Thoracic aorta (tissue), 2 donors: ENCODE results near the gene NCKAP5. TPM values are rescaled to one million over a fixed set of nuclear protein-coding genes. Genes with fewer than 3 reads are reported as not detected.

Experiments used
- ATAC-seq: fragments of 150-250 bp; one replicate; pipeline ENCODE4 v1.8.0; 2017; ENCODE audit warnings: low read depth; ENCODE audit not compliant: insufficient number of reproducible peaks, low FRiP score
- DNase-seq: peaks from one replicate; pipeline ENCODE4 v3.0.0-alpha.2; 2020; ENCODE audit warnings: low spot score
- H3K27ac ChIP-seq, 2 donors: fragments of 200-600 bp; sonication (generic); 1 replicate in 1 of 2; 2 replicates in 1 of 2; pipeline ENCODE4 v1.5.1; 2016; ENCODE audit warnings: mild to moderate bottlenecking in 2 of 2, moderate library complexity in 2 of 2
- H3K27me3 ChIP-seq: fragments of 200-600 bp; sonication (generic); replicated peaks from 2 replicates; pipeline ENCODE4 v1.6.0; 2016; ENCODE audit warnings: mild to moderate bottlenecking; ENCODE audit not compliant: insufficient read depth
- H3K36me3 ChIP-seq: fragments of 200-600 bp; sonication (generic); one replicate; pipeline ENCODE4 v1.5.1; 2016
- H3K4me1 ChIP-seq, 2 donors: fragments of 200-600 bp; sonication (generic); 1 replicate in 1 of 2; 2 replicates in 1 of 2; pipeline versions ENCODE4 v1.5.1 to v1.6.0; 2016; ENCODE audit warnings: low read depth in 2 of 2, mild to moderate bottlenecking in 1 of 2; ENCODE audit not compliant: control insufficient read depth in 1 of 2
- H3K4me3 ChIP-seq: fragments of 200-600 bp; sonication (generic); 2 replicates; pipeline ENCODE4 v1.5.1; 2016; ENCODE audit warnings: mild to moderate bottlenecking
- H3K9me3 ChIP-seq: fragments of 200-600 bp; sonication (generic); 2 replicates; pipeline ENCODE4 v1.5.1; 2016
- total RNA-seq, 2 donors: library from RNA; depleted of rRNA; stranded (reverse); fragments of >200 nt; gene quantifications; one replicate each; pipeline versions ENCODE4 v1.1.0 to v1.2.3, GENCODE V29; 2016
- TF ChIP-seq, protein P1 (sequence below): fragments of 200-600 bp; sonication (generic); IDR thresholded peaks from one replicate; pipeline ENCODE4 v1.5.1; 2019; ENCODE audit warnings: antibody characterized with exemption

The NCKAP5 gene
- total RNA-seq, 2 donors from 2014 or later, result 1.2 to 1.9 TPM

DNA sequence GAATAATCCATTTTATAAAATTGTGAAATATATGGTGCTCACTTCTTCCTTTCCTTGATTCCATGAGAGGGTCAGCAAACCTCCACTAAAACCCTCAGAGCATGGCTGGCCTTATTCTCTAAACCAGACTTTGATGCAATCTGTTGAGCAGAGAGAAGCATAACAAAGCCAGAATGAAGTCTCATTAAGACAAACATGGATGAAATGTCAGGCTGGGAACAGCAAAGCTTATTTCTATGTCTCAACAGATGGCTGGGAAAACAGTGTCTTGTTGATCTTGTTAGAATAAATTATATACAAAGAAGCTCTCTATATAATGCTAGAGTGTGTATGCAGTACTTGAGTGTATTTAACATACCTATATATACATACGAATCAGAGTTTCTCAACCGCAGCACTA lies 671.2 kb downstream of the NCKAP5 start:
- Histone ChIP-seq H3K27me3 (no peaks in the 10 kb centered on the region), H3K4me1 (no peaks in the 10 kb centered on the region), H3K36me3 (no peaks in the 10 kb centered on the region), H3K27ac (no peak overlapping the region), H3K4me3 (no peak overlapping the region), H3K9me3 (no peaks in the 10 kb centered on the region)
- ATAC-seq (no peak), DNase-seq (no peak)
- TF ChIP-seq, protein P1, sequence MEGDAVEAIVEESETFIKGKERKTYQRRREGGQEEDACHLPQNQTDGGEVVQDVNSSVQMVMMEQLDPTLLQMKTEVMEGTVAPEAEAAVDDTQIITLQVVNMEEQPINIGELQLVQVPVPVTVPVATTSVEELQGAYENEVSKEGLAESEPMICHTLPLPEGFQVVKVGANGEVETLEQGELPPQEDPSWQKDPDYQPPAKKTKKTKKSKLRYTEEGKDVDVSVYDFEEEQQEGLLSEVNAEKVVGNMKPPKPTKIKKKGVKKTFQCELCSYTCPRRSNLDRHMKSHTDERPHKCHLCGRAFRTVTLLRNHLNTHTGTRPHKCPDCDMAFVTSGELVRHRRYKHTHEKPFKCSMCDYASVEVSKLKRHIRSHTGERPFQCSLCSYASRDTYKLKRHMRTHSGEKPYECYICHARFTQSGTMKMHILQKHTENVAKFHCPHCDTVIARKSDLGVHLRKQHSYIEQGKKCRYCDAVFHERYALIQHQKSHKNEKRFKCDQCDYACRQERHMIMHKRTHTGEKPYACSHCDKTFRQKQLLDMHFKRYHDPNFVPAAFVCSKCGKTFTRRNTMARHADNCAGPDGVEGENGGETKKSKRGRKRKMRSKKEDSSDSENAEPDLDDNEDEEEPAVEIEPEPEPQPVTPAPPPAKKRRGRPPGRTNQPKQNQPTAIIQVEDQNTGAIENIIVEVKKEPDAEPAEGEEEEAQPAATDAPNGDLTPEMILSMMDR, result no peak

DNA sequence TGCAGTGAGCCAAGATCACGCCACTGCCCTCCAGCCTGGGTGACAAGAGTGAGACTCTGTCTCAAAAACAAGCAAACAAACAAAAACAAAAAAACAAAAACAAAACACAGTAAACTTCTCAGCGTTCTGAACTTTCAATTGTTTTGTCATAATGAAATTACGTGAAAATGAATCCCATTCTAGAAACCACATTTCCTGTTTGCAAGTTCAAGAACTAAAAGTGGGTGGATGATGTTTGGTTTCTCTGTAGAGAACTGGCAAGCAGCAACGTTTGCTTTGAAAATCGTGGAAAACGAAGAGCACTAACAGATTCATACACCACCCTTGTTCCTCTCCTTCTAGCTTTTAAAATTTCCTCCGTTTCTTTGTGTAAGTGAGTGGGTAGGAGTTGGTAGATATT lies 672.2 kb downstream of the NCKAP5 start:
- Histone ChIP-seq H3K4me3 (no peak overlapping the region), H3K36me3 (no peaks in the 10 kb centered on the region), H3K27me3 (no peaks in the 10 kb centered on the region), H3K27ac (no peak overlapping the region), H3K9me3 (no peaks in the 10 kb centered on the region), H3K4me1 (no peaks in the 10 kb centered on the region)
- TF ChIP-seq, protein P1, result no peak
- ATAC-seq (no peak), DNase-seq (no peak)

DNA sequence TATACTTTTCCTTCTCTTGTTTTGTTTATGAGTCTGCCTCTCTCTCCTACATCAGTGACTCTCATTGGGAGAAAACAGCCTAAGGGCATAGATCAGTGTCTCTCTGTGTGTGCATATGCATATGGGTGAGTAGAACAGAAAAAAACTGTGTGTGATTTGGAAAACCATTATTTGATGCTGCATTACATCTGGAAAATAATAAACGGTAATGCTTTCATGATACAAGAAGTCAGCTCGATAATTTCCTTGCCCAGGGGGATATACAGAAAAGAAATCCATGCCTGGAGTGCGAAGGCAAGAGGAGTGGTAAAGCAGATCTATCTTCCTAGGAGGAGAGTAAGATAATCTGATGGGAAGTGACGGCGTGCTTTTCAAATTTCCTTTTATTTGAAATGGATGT lies 676.8 kb downstream of the NCKAP5 start:
- Histone ChIP-seq H3K27ac (no peak overlapping the region), H3K27me3 (no peaks in the 10 kb centered on the region), H3K9me3 (no peaks in the 10 kb centered on the region), H3K4me3 (no peak overlapping the region), H3K4me1 (no peaks in the 10 kb centered on the region), H3K36me3 (no peaks in the 10 kb centered on the region)
- TF ChIP-seq, protein P1, result no peak
- DNase-seq (no peak), ATAC-seq (no peak)

DNA sequence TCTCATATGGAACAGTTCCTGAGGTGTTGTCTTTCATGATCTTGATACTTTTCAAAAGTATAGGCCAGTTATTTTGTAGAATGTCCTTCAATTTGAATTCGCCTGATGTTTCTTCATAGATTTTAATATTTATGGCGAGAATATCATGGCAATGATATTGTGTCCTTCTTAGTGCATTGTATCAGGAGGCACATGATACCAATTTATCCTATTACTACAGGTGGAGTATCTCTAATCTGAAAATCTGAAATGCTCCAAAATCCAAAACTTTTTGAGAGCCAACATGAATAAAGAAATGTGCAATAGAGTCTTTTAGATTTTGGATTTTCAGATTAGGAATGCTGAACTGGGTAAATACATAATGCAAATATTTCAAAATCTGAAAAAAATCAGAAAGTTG lies 681.7 kb downstream of the NCKAP5 start:
- no peaks in the 10 kb centered on the region for H3K36me3 ChIP-seq
- TF ChIP-seq, protein P1, result no peak
- DNase-seq (no peak), ATAC-seq (no peak)
- H3K4me1 ChIP-seq, result no peaks in the 10 kb centered on the region
- no peak overlapping the region for H3K4me3 ChIP-seq
- no peaks in the 10 kb centered on the region for H3K9me3 ChIP-seq
- H3K27me3 ChIP-seq, result no peaks in the 10 kb centered on the region
- H3K27ac ChIP-seq, result no peak overlapping the region

DNA sequence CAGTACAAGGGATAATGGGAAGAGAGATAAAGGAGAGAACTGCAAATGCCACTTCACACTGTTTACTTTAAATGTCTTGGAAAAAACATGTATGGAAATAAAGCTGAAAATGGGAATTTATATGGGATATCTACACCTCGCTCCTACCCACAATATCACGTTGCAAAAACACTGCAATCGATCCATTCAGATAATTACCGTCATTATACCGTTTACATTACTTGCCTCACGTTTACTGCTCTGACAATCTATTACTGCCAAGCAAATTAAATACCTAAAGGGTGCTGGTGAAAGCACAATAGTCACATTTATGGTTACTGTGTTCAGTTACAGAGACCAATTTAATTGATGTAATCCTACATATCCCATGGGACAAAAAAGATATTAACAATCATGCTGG lies 683.6 kb downstream of the NCKAP5 start:
- no peak for ATAC-seq
- no peak overlapping the region for H3K27ac ChIP-seq
- no peaks in the 10 kb centered on the region for H3K27me3 ChIP-seq
- TF ChIP-seq, protein P1, result no peak
- H3K4me1 ChIP-seq, result no peaks in the 10 kb centered on the region
- no peak overlapping the region for H3K4me3 ChIP-seq
- no peak for DNase-seq
- no peaks in the 10 kb centered on the region for H3K9me3 ChIP-seq
- H3K36me3 ChIP-seq, result no peaks in the 10 kb centered on the region
